ENCODE results near the gene CTSV. TPM values are rescaled to one million over a fixed set of nuclear protein-coding genes. Genes with fewer than 3 reads are reported as not detected.
"Not testable (repeated sequence)": the region's sequence is repeated elsewhere in the genome, so short reads cannot be mapped to it uniquely, and the experiment has no call there.

Gene CTSV
- total RNA-seq, 1 donor = 0.43 TPM

DNA sequence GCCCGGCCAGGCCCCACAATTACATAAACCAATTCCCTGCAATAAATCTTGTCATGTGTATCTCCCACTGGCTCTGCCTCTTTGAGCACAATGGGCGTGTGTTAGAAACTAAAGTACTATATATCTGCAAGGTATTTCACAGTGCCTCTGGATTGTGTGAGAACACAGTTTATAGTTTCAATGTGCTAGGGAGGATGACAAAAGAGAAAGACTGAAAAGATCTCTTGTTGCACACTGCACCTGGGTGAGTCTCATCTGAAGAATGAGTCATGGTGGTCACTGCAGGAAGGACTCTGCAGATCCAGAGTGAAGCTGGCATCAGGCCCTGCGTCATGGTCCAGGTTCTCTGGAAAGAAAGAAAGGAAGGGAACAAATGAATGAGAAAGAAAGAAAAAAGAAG lies 20.7 kb upstream of the CTSV start:
- DNase-seq (ENCODE audit: low read depth) = no peak
- H3K4me3 ChIP-seq (ENCODE audit: low read depth, low read length) = no peak overlapping the region
- no peak for TF ChIP-seq CTCF (IDR thresholded peaks at IDR 0.05; ENCODE audit: insufficient read depth, low read depth, low read length)

GRCh38 chr9:97057651-97058050 lies 18.7 kb upstream of the CTSV start:
- no peak for TF ChIP-seq CTCF (IDR thresholded peaks at IDR 0.05; ENCODE audit: insufficient read depth, low read depth, low read length)
- DNase-seq (ENCODE audit: low read depth) = no peak
- no peak overlapping the region for H3K4me3 ChIP-seq (ENCODE audit: low read depth, low read length)

DNA sequence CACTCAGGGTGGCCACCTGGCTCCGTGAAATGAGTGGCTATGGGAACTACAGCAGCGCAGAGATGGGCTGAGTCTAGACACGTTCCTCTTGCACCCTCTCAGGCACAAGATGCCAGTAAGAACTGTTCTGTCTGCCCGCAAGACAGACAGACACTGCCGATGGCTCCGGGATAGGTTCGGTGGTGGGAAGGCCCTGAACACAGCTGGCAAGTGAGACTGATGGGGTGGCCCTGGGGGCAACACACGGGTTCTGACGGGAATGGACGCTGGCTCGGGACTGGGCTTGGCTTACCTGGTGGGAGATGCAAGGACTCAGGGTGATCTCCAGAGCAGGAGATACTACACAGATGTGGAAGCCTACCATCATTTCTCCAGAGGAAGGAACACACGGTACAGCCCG lies 16.9 kb upstream of the CTSV start:
- not testable (repeated sequence) for H3K4me3 ChIP-seq (ENCODE audit: low read depth, low read length)

GRCh38 chr9:97053717-97054116 lies 14.8 kb upstream of the CTSV start:
- TF ChIP-seq CTCF (IDR thresholded peaks at IDR 0.05; ENCODE audit: insufficient read depth, low read depth, low read length) = no peak
- DNase-seq (ENCODE audit: low read depth) = no peak
- no peak overlapping the region for H3K4me3 ChIP-seq (ENCODE audit: low read depth, low read length)

More for the DNA sequence above, 16.9 kb upstream of the CTSV start:
- DNase-seq (ENCODE audit: low read depth) = not testable (repeated sequence)

DNA sequence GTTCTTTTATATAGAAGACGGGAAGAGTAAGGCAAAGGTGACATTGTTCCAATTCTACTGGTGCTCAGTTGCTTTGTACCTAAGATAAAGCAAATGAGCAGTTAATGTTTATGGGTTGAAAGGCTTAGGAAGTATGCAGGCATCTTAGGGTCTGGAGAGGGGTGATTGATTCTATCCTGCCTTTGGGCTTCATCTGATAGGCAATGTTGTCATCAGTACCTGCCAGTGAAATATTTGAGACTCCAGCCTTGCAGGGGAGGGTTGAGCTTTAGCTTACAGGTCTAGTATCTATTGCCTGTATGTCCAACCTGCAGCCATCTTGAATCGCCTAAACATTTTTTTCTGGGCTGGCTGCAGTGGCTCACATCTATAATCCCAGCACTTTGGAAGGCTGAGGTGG lies 13.8 kb upstream of the CTSV start:
- no peak overlapping the region for H3K4me3 ChIP-seq (ENCODE audit: low read depth, low read length)
- no peak for DNase-seq (ENCODE audit: low read depth)
- no peak for TF ChIP-seq CTCF (IDR thresholded peaks at IDR 0.05; ENCODE audit: insufficient read depth, low read depth, low read length)

DNA sequence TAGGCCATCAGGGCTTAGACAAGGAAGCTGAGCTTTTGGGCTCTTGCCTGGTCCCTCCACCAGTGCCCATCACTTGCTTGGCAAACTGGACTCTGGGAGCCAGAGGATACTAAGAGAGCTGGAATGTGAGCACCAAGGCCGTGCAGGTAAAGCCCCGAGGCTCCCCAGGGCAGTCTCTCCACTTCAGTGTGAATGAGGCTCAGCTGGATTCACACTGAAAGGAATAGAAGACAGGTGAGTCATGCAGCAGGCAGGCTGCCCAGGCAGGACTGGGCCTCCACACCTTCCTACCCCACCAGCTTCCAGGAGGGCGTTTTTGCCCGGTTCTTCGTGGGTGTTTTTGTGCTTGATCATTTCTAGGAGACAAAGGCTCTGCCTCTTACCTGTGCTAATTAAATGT lies 7.3 kb upstream of the CTSV start:
- no peak for TF ChIP-seq CTCF (IDR thresholded peaks at IDR 0.05; ENCODE audit: insufficient read depth, low read depth, low read length)
- no peak overlapping the region for H3K4me3 ChIP-seq (ENCODE audit: low read depth, low read length)
- no peak for DNase-seq (ENCODE audit: low read depth)

DNA sequence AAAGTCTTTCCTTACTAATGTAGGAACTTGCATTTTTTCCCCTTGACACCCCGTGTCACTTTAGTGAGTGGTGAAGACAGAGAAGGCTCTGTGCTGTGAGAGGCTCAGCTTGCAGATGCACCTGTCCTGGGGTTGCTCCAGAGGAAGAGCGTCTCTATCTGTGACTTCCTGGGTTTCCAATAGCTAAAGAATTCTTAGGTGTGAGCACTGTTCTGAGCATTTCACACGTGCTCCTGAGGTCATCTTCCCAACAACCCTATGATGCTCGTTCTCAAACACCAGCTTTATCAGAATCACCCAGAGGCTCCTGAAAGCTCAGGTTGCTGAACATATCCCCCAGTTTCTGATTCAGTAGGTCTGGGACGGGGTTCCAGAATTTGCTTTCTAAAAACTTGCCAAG lies 6.4 kb upstream of the CTSV start:
- H3K4me3 ChIP-seq (ENCODE audit: low read depth, low read length) = no peak overlapping the region
- TF ChIP-seq CTCF (IDR thresholded peaks at IDR 0.05; ENCODE audit: insufficient read depth, low read depth, low read length) = no peak
- DNase-seq (ENCODE audit: low read depth) = no peak

All from fibroblast of villous mesenchyme (primary cell).